Keratinocyte (primary cell): ENCODE results near the gene PTPRN2.

Experiments used
- CTCF ChIP-seq, 3 experiments: IDR thresholded peaks in 1 of 3; conservative IDR thresholded peaks in 1 of 3; optimal IDR thresholded peaks in 1 of 3; 2 replicates in 2 of 3; 3 replicates in 1 of 3; pipeline versions ENCODE3 to v1.5.1; 2011; ENCODE audit warnings: low read length in 3 of 3, mild to moderate bottlenecking in 3 of 3, moderate library complexity in 2 of 3, control low read depth in 1 of 3, inconsistent platforms in 1 of 3; ENCODE audit not compliant: insufficient read depth in 2 of 3; ENCODE audit errors: extremely low read depth in 1 of 3
- EZH2 ChIP-seq: IDR thresholded peaks from one replicate; pipeline ENCODE4 v1.6.1; 2012; ENCODE audit warnings: inconsistent platforms, mild to moderate bottlenecking, low read length, moderate library complexity

GRCh38 chr7:157900011-157900410 is 687.6 kb downstream of the PTPRN2 start:
- TF ChIP-seq CTCF (optimal IDR thresholded peaks at IDR 0.05 in 1 of 3, IDR thresholded peaks at IDR 0.05 in 1 of 3, conservative IDR thresholded peaks at IDR 0.05 in 1 of 3; ENCODE audit: extremely low read depth in 1 of 3, insufficient read depth in 2 of 3, low read length in 3 of 3) (no peak), EZH2 (no peak)
